Gastroesophageal sphincter (tissue), 3 donors: ENCODE results near the gene SPEM2.

Experiments used
- CTCF ChIP-seq, 4 experiments: fragments of 200-600 bp in 2 of 4; fragments of 450-650 bp in 2 of 4; sonication (generic) in 1 of 4; IDR thresholded peaks; one replicate each; pipeline ENCODE4 v1.5.1; 2017 to 2019; ENCODE audit warnings: antibody characterized with exemption in 4 of 4, mild to moderate bottlenecking in 2 of 4, moderate library complexity in 2 of 4
- EP300 ChIP-seq: sonication (generic); formaldehyde crosslinking; IDR thresholded peaks from one replicate; pipeline ENCODE4 v1.6.1; 2017; ENCODE audit warnings: antibody characterized with exemption, mild to moderate bottlenecking
- POLR2A ChIP-seq, 2 donors: fragments of 450-650 bp; IDR thresholded peaks; one replicate each; pipeline ENCODE4 v1.6.1; 2017; ENCODE audit warnings: antibody characterized with exemption in 2 of 2, mild to moderate bottlenecking in 2 of 2, moderate library complexity in 1 of 2

- no peak for TF ChIP-seq CTCF (IDR thresholded peaks at IDR 0.05)
- TF ChIP-seq POLR2A (IDR thresholded peaks at IDR 0.05), result no peak
- no peak for TF ChIP-seq EP300
These were observed 4.2 kb upstream of the SPEM2 start for GRCh38 chr17:7421186-7421585.
